K562 (cell line): ENCODE measurements around the gene LARP6.

Experiments
- POLR2A ChIP-seq: fragments of 450-650 bp; conservative IDR thresholded peaks from 2 replicates; pipeline ENCODE4 v1.6.1; 2016
- POLR2AphosphoS5 ChIP-seq: IDR thresholded peaks from 2 replicates; pipeline ENCODE4 v1.6.1; 2011; ENCODE audit warnings: mild to moderate bottlenecking, low read depth, low read length, moderate library complexity; ENCODE audit not compliant: control insufficient read depth, insufficient read depth
- TBP ChIP-seq: optimal IDR thresholded peaks from 2 replicates; pipeline ENCODE3; 2011; ENCODE audit warnings: low read depth, low read length, improper control_type of control experiment

DNA sequence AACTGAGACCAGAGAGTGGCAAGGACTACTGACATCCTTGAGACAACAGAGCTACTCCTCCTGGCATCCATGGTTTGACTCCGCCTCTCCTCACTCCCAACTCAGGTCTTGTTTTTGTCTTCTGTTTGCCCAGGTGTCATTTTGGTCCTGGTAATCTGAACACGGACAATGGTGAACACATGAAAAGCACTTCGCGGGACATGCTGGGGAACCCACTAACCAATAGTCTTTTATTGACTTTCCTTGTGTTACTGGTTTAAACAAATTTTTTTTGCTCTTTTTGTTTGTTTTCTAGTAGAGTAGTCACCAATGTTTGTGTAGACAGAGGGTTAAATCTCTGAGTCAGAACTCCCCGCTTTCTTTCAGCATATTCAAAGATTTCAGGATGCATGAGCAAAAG is 38.4 kb downstream of the LARP6 start:
- TF ChIP-seq POLR2AphosphoS5 (no peak), POLR2A (no peak), TBP (no peak)
